GM18505 (cell line): ENCODE data around the gene PCDHGA11.
A peak's percentile ranks its signal among the peaks of the same experiment; 100 is the strongest.
"Not testable (repeated sequence)": the region's sequence is repeated elsewhere in the genome, so short reads cannot be mapped to it uniquely, and the experiment has no call there.

Experiments used
- ATAC-seq: cut with Tn5 transposase; IDR thresholded peaks from one replicate; pipeline ENCODE4 v1.9.1; 2021; ENCODE audit not compliant: unreplicated experiment
- POLR2A ChIP-seq: IDR thresholded peaks from 4 replicates; pipeline ENCODE4 v1.6.1; 2011; ENCODE audit warnings: borderline replicate concordance; ENCODE audit not compliant: insufficient read depth, insufficient read length; ENCODE audit errors: extremely low read depth

Gene PCDHGA11

GRCh38 chr5:141412854-141413539, 7.9 kb upstream of the PCDHGA11 start, which contains the start of gene PCDHGA10:
Gene PCDHGA10, plus strand, starts transcription at chr5:141412987. Its CDS starts 189 bp downstream, at chr5:141413176.
- no peak for TF ChIP-seq POLR2A
- peak; percentile 74 for ATAC-seq

DNA sequence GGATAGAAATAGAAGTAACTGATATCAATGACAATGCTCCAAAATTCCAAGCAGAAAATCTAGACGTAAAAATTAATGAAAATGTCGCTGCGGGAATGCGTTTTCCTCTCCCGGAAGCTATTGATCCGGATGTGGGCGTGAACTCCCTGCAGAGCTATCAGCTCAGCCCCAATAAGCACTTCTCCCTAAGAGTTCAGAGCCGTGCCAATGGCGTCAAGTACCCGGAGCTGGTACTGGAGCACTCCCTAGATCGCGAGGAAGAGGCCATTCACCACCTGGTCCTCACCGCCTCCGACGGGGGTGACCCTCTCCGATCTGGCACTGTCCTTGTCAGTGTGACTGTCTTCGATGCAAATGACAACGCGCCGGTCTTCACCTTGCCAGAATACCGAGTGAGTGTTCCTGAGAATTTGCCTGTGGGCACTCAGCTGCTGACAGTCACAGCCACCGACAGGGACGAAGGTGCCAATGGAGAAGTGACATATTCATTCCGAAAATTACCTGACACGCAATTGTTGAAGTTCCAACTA, 7.2 kb upstream of the PCDHGA11 start:
- no peak for TF ChIP-seq POLR2A

DNA sequence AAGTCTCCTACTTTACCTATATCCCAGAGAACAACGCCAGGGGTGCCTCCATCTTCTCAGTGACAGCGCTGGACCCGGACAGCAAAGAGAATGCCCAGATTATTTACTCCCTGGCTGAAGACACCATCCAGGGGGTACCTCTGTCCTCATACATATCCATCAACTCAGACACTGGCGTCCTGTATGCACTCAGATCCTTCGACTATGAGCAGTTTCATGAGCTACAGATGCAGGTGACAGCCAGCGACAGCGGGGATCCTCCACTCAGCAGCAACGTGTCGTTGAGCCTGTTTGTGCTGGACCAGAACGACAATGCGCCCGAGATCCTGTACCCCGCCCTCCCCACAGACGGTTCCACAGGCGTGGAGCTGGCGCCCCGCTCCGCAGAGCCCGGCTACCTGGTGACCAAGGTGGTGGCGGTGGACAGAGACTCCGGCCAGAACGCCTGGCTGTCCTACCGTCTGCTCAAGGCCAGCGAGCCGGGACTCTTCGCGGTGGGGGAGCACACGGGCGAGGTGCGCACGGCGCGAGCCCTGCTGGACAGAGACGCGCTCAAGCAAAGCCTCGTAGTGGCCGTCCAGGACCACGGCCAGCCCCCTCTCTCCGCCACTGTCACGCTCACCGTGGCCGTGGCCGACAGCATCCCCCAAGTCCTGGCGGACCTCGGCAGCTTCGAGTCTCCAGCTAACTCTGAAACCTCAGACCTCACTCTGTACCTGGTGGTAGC, 6.1 kb upstream of the PCDHGA11 start:
- not testable (repeated sequence) for ATAC-seq

More for the DNA sequence above, 7.2 kb upstream of the PCDHGA11 start:
- no peak for ATAC-seq

DNA sequence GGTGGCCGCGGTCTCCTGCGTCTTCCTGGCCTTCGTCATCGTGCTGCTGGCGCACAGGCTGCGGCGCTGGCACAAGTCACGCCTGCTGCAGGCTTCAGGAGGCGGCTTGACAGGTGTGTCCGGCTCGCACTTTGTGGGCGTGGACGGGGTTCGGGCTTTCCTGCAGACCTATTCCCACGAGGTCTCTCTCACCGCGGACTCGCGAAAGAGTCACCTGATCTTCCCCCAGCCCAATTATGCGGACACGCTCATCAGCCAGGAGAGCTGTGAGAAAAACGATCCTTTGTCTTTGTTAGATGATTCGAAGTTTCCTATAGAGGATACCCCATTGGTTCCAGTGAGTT, 5.6 kb upstream of the PCDHGA11 start:
- ATAC-seq: not testable (repeated sequence)

DNA sequence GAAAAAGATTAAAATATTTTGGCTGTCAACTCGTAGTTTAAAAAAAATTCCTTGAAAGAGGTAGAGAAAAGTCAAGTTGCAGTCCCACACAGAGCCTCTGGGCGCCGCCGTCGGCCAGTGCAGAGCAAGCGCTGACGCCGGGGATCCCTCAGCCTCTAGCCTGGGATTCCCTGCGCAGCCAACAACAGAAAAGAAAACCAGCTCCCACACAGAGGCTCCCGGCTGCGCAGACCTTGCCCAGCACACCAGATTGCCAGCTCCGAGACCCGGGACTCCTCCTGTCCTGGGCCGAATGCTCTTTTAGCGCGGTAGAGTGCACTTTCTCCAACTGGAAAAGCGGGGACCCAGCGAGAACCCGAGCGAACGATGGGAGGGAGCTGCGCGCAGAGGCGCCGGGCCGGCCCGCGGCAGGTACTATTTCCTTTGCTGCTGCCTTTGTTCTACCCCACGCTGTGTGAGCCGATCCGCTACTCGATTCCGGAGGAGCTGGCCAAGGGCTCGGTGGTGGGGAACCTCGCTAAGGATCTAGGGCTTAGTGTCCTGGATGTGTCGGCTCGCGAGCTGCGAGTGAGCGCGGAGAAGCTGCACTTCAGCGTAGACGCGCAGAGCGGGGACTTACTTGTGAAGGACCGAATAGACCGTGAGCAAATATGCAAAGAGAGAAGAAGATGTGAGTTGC, 3.2 kb upstream of the PCDHGA11 start, which contains the start of gene PCDHGB7:
TSS of gene PCDHGB7 (plus strand) at position 184 of the 679 bp plus-strand sequence. CDS start at position 367, 183 bp downstream.
- peak; percentile 65 for ATAC-seq

GRCh38 chr5:141419074-141419880, 1.6 kb upstream of the PCDHGA11 start:
- no peak for ATAC-seq
- no peak for TF ChIP-seq POLR2A

GRCh38 chr5:141421489-141421855, 621 bp downstream of the PCDHGA11 start:
- TF ChIP-seq POLR2A: no peak
- no peak for ATAC-seq

GRCh38 chr5:141422742-141423291, 2.0 kb downstream of the PCDHGA11 start:
- ATAC-seq: no peak
- no peak for TF ChIP-seq POLR2A

DNA sequence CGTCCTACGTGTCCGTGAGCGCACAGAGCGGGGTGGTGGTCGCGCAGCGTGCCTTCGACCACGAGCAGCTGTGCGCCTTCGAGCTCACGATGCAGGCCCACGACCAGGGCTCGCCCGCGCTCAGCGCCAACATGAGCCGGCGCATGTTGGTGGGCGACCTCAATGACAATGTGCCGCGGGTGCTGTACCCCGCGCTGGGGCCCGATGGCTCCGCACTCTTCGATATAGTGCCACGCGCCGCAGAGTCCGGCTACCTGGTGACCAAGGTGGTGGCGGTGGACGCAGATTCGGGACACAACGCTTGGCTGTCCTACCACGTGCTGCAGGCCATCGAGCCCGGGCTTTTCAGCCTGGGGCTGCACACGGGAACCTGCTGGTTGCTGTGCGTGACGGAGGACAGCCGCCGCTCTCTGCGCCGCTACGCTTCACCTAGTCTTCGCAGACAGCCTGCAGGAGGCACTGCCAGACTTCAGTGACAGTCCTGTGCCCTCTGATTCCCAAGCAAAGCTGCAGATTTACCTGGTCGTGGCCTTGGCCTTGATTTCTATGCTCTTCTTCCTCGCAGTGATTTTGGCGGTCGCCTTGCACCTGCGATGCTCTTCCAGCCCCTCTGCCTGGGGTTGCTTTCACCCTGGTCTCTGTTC, 7.1 kb downstream of the PCDHGA11 start:
- no peak for ATAC-seq
- no peak for TF ChIP-seq POLR2A

DNA sequence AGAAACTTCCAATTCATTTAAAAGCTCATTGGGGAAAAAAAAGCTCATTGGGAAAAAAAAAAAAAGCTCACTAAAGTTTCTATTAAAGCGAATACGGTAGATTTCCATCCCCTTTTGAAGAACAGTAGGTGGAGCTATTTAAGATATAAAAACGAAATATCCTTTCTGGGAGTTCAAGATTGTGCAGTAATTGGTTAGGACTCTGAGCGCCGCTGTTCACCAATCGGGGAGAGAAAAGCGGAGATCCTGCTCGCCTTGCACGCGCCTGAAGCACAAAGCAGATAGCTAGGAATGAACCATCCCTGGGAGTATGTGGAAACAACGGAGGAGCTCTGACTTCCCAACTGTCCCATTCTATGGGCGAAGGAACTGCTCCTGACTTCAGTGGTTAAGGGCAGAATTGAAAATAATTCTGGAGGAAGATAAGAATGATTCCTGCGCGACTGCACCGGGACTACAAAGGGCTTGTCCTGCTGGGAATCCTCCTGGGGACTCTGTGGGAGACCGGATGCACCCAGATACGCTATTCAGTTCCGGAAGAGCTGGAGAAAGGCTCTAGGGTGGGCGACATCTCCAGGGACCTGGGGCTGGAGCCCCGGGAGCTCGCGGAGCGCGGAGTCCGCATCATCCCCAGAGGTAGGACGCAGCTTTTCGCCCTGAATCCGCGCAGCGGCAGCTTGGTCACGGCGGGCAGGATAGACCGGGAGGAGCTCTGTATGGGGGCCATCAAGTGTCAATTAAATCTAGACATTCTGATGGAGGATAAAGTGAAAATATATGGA, 9.7 kb downstream of the PCDHGA11 start, which contains the start of gene PCDHGA12:
TSS of gene PCDHGA12 (plus strand) at position 176 of the 782 bp plus-strand sequence. CDS start at position 429, 253 bp downstream.
- ATAC-seq: peak; percentile 92
- no peak for TF ChIP-seq POLR2A

DNA sequence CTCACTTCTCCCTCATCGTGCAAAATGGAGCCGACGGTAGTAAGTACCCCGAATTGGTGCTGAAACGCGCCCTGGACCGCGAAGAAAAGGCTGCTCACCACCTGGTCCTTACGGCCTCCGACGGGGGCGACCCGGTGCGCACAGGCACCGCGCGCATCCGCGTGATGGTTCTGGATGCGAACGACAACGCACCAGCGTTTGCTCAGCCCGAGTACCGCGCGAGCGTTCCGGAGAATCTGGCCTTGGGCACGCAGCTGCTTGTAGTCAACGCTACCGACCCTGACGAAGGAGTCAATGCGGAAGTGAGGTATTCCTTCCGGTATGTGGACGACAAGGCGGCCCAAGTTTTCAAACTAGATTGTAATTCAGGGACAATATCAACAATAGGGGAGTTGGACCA, 10.4 kb downstream of the PCDHGA11 start:
- no peak for TF ChIP-seq POLR2A
- peak; percentile 46 for ATAC-seq

- not testable (repeated sequence) for ATAC-seq
These were observed 11.5 kb downstream of the PCDHGA11 start for GRCh38 chr5:141432308-141432707.

- ATAC-seq: not testable (repeated sequence)
These were observed 11.9 kb downstream of the PCDHGA11 start for GRCh38 chr5:141432726-141433125.
